ENCODE results near the gene FBXO5.
A peak's percentile ranks its signal among the peaks of the same experiment; 100 is the strongest.
"Not testable (repeated sequence)": the region's sequence is repeated elsewhere in the genome, so short reads cannot be mapped to it uniquely, and the experiment has no call there.

The FBXO5 gene, protein sequence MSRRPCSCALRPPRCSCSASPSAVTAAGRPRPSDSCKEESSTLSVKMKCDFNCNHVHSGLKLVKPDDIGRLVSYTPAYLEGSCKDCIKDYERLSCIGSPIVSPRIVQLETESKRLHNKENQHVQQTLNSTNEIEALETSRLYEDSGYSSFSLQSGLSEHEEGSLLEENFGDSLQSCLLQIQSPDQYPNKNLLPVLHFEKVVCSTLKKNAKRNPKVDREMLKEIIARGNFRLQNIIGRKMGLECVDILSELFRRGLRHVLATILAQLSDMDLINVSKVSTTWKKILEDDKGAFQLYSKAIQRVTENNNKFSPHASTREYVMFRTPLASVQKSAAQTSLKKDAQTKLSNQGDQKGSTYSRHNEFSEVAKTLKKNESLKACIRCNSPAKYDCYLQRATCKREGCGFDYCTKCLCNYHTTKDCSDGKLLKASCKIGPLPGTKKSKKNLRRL

DNA sequence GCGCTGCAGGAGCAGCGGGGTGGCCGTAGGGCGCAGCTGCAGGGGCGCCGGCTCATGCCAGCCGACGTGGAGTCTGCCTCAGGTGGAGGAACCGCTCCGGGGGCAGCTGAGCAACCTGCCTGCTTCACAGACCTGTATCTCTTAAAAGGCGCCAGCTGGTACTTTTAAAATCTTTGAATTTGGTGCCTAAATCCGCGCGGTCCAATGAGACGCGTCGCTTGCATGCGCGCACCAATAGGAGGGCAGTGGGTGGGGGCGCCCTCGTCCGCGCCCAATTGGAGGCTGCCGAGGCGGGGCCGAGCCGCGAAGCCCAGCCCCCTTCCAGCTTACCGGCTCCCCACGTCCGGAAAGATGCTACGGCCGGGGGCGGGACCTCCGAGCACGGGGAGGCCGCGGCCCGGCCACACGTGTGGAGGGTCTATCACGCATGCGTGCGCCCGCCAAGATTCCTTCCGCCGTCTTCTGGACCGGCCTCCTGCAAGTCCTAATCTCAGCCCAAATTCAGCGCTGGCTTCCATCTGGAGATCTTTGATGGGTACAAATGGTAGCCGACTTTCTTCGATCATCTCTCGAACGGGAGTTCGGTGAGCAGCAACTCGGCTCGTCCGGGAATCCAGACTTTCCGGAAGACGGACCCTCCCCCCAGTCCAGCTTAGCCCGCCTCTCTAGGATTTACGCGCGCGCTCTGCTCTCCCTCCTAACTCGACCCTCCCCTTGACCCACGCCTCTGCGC, at the start of gene FBXO5:
TSS of gene FBXO5 (minus strand) at position 138 of the 733 bp plus-strand sequence. CDS start at position 56, 82 bp downstream.
- DNase-seq = peak; percentile 97

DNA sequence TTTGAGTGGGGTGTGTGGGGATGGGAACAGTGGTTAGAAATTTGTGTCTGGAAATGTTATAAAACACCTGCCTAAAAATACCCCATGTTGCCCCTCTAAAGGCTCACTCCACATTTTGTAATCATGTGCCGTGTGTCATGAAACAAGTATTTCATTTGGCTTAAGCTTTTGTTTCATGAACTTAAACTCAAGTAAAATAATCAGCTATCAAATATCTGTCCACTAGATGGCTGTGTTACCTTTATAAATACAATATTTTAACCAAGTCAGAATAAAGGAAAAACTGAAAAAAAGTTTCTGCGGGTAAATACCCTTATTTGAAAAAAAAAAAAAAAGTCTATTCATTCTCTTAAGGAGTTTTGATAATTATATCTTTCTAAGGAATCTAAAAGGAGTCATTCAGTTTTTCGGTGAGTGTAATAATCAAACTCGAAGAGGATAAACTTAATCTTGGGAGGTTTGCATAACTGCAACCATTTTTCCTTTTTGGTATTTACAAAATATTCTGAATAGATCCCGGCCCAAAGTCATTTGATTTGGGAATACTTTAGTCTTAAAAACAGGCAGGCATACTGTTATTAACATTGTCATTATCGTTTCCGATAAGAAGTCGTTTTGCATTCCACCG, 49.5 kb upstream of the FBXO5 start:
- DNase-seq = peak; percentile 61

DNA sequence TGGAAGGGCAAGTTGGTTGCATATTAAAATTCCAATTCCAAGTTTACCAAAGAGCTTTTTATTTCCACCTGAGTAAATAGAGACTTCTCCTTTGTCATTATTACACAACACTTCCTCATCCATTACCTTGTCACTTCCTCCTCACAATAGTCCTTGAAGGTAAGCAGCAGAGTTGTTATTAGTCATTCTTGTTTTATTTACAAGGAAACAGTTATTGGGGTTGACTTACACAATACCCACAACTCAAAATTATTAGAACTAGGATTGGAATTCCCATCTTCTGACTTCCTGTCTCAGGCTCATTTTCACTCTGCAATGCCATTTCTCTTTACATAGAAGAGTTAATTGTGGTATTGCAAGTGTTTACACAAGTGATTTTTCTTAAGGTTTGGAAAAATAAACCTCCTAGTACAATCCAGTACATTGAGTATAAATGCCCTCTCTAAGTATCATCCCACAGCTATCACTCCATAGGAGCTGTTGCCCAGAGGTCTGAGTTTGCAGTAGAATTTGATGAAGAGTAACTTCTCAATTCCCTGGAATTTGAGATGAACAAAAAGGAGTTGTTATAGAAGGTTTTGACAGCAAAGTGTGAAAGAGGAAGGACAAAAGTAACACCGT, 48.6 kb upstream of the FBXO5 start:
- peak; percentile 66 for DNase-seq

DNA sequence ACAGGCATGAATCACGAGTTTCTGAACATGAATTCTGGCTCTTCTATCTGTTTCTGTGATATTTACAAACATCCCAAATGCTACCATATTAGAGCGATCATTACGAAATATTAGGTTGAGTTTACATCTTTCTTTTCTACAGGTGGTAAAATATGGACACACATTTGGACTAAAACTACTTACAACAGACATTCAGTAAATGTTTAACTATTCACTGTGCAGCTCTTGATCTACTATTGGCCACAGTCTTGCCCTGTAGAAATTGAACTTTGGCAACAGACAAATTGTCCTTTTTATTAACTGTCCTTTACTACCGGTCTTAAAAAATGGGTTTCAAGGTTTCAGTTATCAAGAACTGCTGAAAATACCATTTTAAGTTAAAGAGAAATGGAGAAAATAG, 46.1 kb upstream of the FBXO5 start:
- DNase-seq = no peak

DNA sequence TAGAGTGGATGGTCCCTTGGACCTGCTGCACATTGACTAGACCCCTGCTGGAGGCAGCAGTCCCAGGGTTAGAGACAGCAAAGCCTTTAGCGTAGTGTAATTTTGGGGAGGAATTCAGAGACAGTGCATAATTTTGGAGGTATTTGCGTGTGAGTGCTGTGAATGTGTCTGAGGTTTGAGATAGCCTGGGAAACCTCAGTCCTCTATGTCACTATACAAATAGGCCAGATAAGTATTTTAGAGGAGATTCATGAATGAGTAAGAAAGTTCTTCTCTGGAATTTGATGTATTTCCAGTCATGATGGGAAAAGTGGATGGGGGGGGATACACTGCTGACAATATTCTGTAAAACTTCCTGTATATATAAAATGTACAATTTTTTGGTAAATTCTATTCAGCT, 45.4 kb upstream of the FBXO5 start:
- no peak for DNase-seq

DNA sequence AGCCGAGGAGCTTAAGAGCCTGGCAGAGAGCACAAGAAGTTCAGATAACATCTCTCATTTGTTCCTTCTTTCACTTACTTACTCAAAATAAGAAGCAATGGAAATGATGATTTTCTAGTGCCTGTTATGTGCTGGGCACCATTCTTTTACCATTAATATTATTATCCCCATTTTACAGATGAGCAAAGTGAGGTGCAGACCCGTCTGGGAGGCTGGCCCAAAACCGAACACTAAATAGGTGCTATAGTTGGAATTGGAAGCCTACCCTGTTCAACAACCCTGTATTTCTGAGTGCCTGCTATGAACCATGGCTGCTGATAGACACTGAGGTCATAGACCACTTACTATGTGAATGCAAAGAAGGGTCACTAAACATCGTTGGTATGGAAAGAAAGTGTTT, 44.6 kb upstream of the FBXO5 start:
- no peak for DNase-seq

DNA sequence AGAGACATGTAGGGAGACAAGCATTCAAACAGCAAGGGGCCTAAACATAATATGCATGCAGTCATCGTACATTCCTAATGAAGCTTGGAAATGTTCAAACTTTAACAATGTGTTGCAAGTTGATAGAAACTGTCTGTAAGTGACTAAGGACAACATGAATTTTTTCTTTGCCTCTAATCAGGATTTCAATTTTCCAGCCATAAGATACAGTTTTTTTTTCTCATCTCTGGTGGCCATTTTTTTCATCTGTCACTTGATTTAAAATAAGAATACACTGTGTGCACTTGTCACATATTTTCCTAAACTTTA, 41.8 kb upstream of the FBXO5 start:
- no peak for DNase-seq

DNA sequence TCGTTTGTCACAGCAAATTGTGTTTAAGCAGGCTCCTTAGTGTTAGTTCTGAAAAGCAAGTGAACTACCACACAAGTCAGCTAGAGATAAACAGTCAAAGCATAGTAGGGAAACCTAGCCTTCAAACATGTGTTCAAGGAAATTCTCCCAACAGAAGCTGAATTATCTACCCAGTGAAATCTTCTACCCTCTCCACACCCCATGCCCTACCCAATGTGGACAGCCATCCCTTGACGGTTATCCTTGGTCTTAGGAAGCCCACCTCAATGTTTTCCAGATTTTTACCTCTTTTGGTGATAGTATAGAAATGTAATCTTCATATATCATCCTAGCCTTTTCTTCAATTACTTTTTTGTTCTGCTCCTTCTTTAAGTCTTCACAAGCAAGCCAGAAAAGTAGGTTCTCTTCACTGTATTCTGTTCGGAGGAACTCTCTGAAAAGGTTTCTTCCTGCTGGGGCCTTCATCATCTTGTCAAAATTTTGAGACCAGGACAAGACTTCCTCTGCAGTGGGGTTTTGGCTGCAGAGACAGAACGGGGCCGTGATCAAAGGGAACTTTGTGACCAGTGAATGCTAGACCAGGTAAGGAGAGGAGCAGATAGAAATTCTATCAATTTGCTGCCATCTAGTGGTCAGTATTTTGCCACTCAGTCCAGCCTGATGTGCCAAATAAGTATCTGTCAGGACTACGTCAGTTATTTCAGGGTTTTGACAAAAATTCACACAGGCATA, 41.3 kb upstream of the FBXO5 start:
- DNase-seq = peak; percentile 74

DNA sequence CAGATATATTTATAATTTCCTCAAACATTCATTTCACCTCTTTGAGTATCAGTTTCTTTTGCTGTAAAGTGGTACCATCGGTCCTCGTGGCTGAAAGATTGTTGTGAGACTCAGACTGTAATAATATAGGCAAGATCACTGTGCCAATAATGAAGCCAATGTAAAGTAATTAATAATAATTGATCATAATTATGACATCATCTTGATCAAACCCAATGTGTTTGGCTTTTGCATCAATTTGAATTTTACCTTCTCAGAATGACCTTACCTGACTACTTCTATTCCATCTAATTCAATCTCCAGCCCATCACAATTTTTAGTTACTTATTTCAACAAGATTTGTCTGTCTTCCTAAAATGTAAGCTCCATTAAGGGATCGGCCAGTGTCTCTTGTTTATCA, 35.5 kb upstream of the FBXO5 start:
- DNase-seq = no peak

DNA sequence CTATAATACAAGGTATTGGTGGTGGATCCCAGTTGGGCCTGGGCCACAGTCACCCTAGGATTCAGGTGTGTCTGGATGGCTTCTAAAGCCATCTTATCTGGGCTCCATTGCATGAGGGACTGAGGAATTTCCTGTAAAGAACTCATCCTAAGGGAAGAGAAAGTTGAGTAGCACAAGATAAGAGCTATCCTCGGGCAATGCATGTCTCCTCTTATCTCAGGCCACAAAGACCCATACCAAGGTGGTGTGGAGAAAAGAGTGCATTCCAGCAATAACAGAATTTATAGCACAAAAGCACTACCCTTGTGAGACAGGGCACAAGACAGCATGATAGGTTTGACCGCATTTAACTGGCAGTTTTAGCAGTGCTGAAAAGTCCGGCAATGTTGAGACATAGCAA, 34.0 kb upstream of the FBXO5 start:
- no peak for DNase-seq

DNA sequence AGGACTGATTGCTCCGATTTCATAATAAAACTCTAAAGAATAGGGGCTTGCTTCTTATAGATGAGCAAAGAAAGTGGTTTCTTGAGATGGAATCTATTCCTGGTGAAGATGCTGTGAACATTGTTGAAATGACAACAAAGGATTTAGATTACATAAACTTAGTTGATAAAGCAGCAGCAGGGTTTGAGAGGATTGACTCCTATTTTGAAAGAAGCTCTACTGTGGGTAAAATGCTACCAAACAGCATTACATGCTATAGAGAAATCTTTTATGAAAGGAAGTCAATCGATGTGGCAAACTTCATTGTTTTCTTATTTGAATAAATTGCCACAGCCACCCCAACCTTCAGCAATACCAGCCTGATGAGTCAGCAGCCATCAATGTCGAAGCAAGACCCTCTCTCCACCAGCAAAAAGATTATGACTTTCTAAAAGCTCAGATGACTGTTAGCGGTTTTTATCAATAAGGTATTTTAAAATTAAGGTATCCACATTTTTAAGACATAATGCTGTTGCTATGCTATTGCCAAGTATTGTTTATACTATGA, 32.3 kb upstream of the FBXO5 start:
- no peak for DNase-seq

DNA sequence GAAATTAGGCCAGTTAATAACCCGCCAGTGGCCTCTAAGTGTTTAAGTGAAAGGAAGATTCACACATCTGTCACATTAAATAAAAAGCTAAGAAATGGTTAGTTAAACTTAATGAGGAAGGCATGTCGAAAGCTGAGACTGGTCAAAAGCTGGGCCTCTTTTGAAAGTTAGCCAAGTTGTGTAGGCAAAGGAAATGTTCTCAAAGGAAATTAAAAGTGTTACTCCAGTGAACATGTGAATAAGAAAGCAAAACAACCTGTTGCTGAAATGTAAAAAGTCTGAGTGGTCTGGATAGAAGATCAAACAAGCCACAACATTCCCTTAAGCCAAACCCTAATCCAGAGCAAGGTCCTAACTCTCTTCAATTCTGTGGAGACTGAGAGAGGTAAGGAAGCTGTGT, 30.6 kb upstream of the FBXO5 start:
- no peak for DNase-seq

DNA sequence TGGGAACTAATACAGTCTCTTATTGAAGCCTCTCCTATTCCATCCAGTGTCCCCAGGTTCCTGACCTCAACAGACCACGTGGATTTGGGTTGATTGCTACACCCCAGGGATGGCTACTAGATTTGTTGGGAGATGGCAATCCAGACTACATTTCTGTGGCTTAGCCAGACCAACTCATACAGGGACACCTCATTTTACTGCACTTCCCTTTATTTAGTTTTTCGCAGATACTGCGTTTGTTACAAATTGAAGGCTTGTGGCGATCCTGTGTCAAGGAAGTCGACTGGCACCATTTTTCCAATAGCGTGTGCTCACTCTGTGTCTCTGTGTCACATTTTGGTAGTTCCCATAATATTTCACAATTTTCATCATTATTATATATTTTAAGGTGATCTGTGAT, 30.0 kb upstream of the FBXO5 start:
- DNase-seq = no peak

DNA sequence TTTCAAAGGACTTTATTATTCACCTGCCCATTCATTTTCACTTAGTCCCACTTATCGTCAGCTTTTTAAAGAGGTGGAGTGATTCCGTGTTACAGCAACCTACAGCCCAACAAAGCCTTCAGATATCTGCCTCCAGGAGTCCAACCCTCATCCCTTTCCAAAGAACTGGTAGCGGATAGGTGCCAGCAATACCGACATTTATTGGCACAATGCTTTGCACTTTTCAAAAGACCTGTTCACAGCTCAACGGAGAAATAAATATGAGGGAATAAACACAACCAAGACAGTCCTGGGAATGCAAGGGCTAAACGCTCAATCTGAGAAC, 20.5 kb upstream of the FBXO5 start:
- DNase-seq = no peak

DNA sequence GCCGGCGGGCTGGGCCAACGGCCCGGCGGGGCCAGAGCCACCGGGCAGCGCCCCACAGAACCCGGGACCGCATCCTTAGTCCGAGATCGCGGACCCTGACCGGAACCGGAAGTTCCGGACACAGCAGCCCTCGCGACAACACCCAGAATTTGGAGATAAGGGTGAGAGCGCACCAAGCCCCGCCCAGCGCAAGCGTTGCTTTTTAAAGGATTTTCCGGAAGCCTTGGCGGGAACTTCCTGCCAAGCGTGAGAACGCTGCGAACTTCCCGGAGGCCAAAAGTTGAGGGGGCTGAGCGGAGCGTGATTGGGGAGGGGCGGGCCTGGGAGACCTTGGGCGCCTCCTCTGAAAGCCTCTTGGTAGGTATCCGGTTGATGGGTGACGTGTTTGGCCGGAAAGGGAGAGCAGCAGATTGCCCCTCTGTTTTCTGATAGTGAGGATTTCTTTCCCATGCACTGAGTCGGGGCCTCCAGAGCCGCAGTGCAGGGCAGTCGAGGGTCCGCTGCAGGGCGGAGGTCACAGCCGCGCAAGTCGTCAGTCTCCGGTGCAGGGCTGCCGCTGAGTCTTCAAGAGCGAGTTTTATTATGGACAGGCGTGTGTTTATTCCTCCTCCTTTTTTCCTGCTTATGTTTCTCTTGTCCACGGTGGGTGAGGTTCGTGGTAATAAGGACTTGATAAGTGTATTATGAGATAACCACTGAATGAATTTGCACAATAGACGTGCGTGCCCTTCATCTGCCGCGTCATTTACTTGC, 19.9 kb upstream of the FBXO5 start, which contains the start of gene MTRF1L:
TSS of gene MTRF1L (minus strand) at position 97 of the 753 bp plus-strand sequence. CDS start at position 73, 24 bp downstream.
- DNase-seq = peak; percentile 95

DNA sequence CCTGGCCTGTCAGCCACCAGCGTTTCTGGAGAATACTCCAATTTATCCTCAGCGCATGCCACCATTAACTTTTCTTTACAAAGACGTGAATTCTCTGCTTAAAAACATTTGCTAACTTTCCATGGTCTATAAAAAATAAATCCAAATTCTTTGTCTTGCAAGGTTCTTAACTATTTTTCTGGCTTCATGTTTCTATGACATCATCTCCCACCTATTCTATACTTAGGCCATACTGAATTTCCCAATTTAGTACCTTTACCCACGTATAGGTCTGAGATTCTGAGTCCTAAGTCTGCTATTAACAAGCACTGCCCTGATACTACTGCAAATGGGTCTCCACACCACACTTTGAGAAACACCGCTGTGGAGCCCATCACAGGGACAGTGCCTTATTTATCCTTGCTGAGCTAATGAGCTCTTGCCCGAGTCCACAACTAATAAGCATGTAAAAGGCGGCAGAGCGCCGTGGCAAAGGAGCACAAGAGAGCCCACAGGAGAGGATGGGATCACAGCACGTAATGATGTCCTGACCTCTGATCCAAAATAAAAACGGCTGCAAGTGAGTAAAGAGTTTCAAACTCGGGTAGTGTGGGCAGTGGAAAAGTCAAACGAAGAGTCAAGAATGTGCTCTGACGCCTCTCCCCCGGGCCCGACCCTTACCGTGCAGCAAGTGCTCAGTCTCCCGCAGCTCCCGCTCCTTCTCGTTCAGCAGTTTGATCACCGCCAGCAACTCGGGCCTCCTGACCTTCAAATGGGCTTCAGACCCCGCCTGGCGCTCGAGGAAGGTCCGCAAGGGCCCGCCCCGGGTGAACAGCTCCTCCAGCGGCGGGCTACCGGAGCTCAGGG, 19.1 kb upstream of the FBXO5 start:
- DNase-seq = peak; percentile 46

DNA sequence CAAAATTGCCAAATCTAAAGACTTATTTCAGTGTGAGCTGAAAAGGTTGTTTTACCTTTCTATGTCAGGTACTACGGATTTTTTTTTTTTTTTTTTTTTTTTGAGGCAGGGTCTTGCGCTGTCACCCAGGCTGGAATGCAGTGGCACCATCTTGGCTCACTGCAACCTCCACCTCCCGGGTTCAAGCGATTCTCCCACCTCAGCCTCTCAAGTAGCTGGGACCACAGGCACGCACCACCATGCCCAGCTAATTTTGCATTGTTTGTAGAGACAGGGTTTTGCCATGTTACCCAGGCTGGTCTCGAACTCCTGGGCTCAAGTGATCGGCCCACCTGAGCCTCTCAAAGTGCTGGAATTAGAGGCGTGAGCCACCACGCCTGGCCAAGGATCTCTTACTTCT, 17.9 kb upstream of the FBXO5 start:
- not testable (repeated sequence) for DNase-seq

DNA sequence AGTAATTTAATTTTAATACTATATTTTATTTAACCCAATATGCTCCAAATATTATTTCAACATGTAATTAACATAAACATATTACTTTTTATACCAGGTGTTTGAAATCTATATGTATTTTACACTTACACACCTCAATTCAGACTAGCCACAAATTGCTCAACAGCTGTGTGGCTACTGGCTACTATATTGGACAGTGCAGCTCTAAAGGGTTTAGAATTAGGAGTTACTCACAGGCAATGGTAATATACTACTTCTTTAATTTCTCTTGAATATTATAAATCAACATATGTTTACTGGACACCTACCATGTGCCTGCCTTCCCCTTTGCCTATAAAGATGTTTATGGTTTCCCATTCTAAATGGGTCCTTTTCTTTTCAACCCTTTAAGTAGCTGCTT, 17.4 kb upstream of the FBXO5 start:
- no peak for DNase-seq

DNA sequence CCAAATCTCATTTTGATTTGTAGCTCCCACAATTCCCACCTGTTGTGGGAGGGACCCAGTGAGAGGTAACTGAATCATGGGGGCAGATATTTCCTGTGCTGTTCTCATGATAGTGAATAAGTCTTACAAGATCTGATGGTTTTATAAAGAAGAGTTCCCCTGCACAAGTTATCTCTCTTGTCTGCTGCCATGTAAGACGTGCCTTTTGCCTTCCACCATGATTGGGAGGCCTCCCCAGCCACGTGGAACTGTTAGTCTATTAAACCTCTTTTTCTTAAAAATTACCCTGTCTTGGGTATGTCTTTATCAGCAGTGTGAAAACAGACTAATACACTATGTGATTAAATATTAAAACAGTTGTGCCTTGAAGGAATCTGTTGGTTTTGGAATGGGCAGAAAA, 16.7 kb upstream of the FBXO5 start:
- not testable (repeated sequence) for DNase-seq

DNA sequence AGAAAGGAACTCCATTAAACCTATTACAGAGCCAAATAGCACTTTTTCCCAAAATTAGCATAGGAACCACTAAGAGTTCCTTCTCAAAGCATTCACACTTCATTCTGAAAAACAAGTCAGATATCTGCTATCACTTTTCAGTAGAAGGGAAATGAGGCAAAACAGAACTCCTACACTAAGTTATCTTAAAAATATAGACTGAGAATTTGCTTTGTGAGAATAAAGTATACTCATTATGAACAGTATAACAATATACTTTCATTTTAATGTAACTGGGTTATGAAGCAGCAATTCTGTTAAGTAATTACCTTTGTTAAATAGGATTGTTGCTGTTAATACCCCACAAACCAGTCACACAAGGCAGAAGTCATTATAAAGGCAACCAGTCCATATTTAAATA, 11.0 kb upstream of the FBXO5 start:
- DNase-seq = no peak

DNA sequence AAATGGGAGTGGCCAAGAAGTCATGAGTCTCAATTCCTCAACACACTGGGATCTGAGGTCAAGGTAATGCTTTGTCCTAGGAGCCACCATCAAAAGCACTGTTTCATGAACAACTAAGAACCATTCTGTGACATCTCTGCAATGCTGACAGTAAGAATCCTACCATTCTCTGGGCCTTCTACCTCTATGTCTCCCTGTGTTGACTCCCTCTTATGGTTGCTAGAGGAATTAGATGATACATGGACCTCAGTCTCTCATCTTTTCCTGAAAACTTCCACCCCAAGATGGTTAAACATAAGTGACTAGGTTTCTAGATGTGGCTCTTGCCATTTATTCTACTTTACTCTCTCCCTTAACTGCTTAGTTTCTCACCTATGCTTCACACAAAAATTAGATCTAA, 10.6 kb upstream of the FBXO5 start:
- peak; percentile 14 for DNase-seq
